Right lobe of liver (tissue), 6 donors: Measurements from ENCODE around the gene IL17RA. TPM values are rescaled to one million over a fixed set of nuclear protein-coding genes. Genes with fewer than 3 reads are reported as not detected.

Experiments used
- ATAC-seq, 4 donors: fragments of 200-7000 bp; cut with Tn5 transposase; one replicate each; pipeline ENCODE4 v1.9.1; 2020; ENCODE audit warnings: mild to moderate bottlenecking in 4 of 4, moderate library complexity in 4 of 4
- DNase-seq, 3 donors: peaks; one replicate each; pipeline ENCODE4 v3.0.0-alpha.2; 2020
- H3K27ac ChIP-seq, 3 donors: fragments of 200-600 bp; one replicate each; pipeline ENCODE4 v1.8.0; 2022
- H3K27me3 ChIP-seq, 2 donors: fragments of 200-600 bp; one replicate each; pipeline ENCODE4 v1.8.0; 2022
- H3K36me3 ChIP-seq, 4 donors: fragments of 200-600 bp; sonication (generic) in 1 of 4; one replicate each; pipeline versions ENCODE4 v1.5.1 to v1.8.0; 2017 to 2022; ENCODE audit warnings: control low read depth in 1 of 4
- H3K4me1 ChIP-seq, 4 donors: fragments of 200-600 bp; sonication (generic) in 1 of 4; one replicate each; pipeline versions ENCODE4 v1.5.1 to v1.8.0; 2017 to 2022; ENCODE audit warnings: control low read depth in 1 of 4
- H3K4me3 ChIP-seq, 3 donors: fragments of 200-600 bp; one replicate each; pipeline ENCODE4 v1.8.0; 2022
- H3K9me3 ChIP-seq, 4 donors: fragments of 200-600 bp; sonication (generic) in 1 of 4; one replicate each; pipeline versions ENCODE4 v1.5.1 to v1.8.0; 2017 to 2022; ENCODE audit warnings: control low read depth in 1 of 4
- CTCF ChIP-seq, 4 donors: fragments of 200-600 bp in 3 of 4; fragments of 450-650 bp in 1 of 4; IDR thresholded peaks; one replicate each; pipeline versions ENCODE4 v1.5.1 to v1.8.0; 2016 to 2022; ENCODE audit warnings: antibody characterized with exemption in 4 of 4, mild to moderate bottlenecking in 2 of 4
- POLR2A ChIP-seq: fragments of 450-650 bp; IDR thresholded peaks from one replicate; pipeline ENCODE4 v1.6.1; 2017; ENCODE audit warnings: antibody characterized with exemption, mild to moderate bottlenecking
- WGBS: methylation state at CpG from one replicate; pipeline ENCODE4 v1.1.6; 2018; ENCODE audit warnings: low coverage, low lambda C conversion rate; ENCODE audit not compliant: insufficient coverage; ENCODE audit errors: missing lambda C conversion rate; 5-methylcytosine and 5-hydroxymethylcytosine counted together
- intact Hi-C, 2 donors: fragments of 100-400 bp; cut with DNase I; formaldehyde crosslinking; loops; one replicate each; pipeline versions ENCODE4 v1.11.2 to v1.14.1; 2022
- total RNA-seq, 6 experiments: library from RNA; depleted of rRNA in 2 of 6; stranded (reverse); fragments of >200 nt in 2 of 6; fragmentation: NEBNext Ultra II Directional in 3 of 6; extraction: Animal tissue kit (Norgen Biotek cat#: 25700) in 3 of 6; gene quantifications; one replicate each; pipeline versions ENCODE4 v1.1.0 to v1.2.4, GENCODE V29; 2016 to 2023
- donor health status: DM: no; HTN: yes; CAD: no.
- donor health status: DM: no; HTN: no; CAD: no.
- donor health status: DM: no; HTN: no; CAD: no.
- donor health status: DM: no; HTN: yes; CAD: no.
- donor health status: DM: no; HTN: yes; CAD: no.

IL17RA gene
- total RNA-seq, 6 experiments from 2014 or later = 7.1 to 13.6 (median 9.6) TPM

GRCh38 chr22:17102297-17102667 is 17.5 kb downstream of the IL17RA start:
- 82% methylated on average over 6 of the region's 7 CpGs for WGBS
- intact Hi-C loops = no loop called here
- Histone ChIP-seq H3K27ac (no peak overlapping the region), H3K9me3 (no peaks in the 10 kb centered on the region), H3K27me3 (no peaks in the 10 kb centered on the region), H3K4me1 (no peaks in the 10 kb centered on the region), H3K36me3 (peaks cover 0 to 77% (median 22%) of the 10 kb centered on the region in 4 donors), H3K4me3 (no peak overlapping the region)
- ATAC-seq (no peak), DNase-seq (no peak)
- no peak for TF ChIP-seq CTCF (IDR thresholded peaks at IDR 0.05)
- no peak for TF ChIP-seq POLR2A

GRCh38 chr22:17103351-17103750 is 18.6 kb downstream of the IL17RA start:
- TF ChIP-seq CTCF (IDR thresholded peaks at IDR 0.05) = no peak
- TF ChIP-seq POLR2A = no peak
- Histone ChIP-seq H3K27ac (no peak overlapping the region), H3K4me3 (no peak overlapping the region), H3K4me1 (no peaks in the 10 kb centered on the region), H3K36me3 (peaks cover 0 to 75% (median 20%) of the 10 kb centered on the region in 4 donors), H3K27me3 (no peaks in the 10 kb centered on the region), H3K9me3 (no peaks in the 10 kb centered on the region)
- ATAC-seq = no peak
- intact Hi-C loops = no loop called here
- 96% methylated on average over 9 of the region's 9 CpGs for WGBS
- no peak for DNase-seq

- H3K36me3 ChIP-seq = peaks cover 0 to 75% (median 15%) of the 10 kb centered on the region in 4 donors
- H3K27me3 ChIP-seq = no peaks in the 10 kb centered on the region
- ATAC-seq (no peak), DNase-seq (no peak)
- 87% methylated on average over 4 of the region's 14 CpGs for WGBS
- no peaks in the 10 kb centered on the region for H3K4me1 ChIP-seq
- TF ChIP-seq CTCF (IDR thresholded peaks at IDR 0.05) (no peak), POLR2A (no peak)
- intact Hi-C loops = no loop called here
- no peak overlapping the region for H3K4me3 ChIP-seq
- H3K9me3 ChIP-seq = no peaks in the 10 kb centered on the region
- H3K27ac ChIP-seq = no peak overlapping the region
These were observed 19.6 kb downstream of the IL17RA start for GRCh38 chr22:17104336-17104935.

GRCh38 chr22:17105143-17106129 is 20.6 kb downstream of the IL17RA start:
- no peak for TF ChIP-seq CTCF (IDR thresholded peaks at IDR 0.05)
- TF ChIP-seq POLR2A = no peak
- H3K4me3 ChIP-seq = no peak overlapping the region
- ATAC-seq = no peak
- no peak overlapping the region for H3K27ac ChIP-seq
- intact Hi-C loops = no loop called here
- DNase-seq = no peak
- no peaks in the 10 kb centered on the region for H3K27me3 ChIP-seq
- H3K9me3 ChIP-seq = no peaks in the 10 kb centered on the region
- H3K4me1 ChIP-seq = no peaks in the 10 kb centered on the region
- H3K36me3 ChIP-seq = peaks cover 0 to 72% (median 11%) of the 10 kb centered on the region in 4 donors
- 79% methylated on average over 11 of the region's 22 CpGs for WGBS
